H1 (cell line): ENCODE measurements around the gene CKAP5. TPM values are rescaled to one million over a fixed set of nuclear protein-coding genes. Genes with fewer than 3 reads are reported as not detected.

ENCODE experiments used
- BACH1 ChIP-seq: IDR thresholded peaks from 2 replicates; pipeline ENCODE4 v1.6.1; 2012; ENCODE audit warnings: low read length, improper control_type of control experiment
- GABPA ChIP-seq: IDR thresholded peaks from 2 replicates; pipeline ENCODE4 v1.6.1; 2011; ENCODE audit warnings: mild to moderate bottlenecking, low read length, moderate library complexity, borderline replicate concordance; ENCODE audit not compliant: insufficient read depth
- HDAC2 ChIP-seq, 2 experiments: fragments of 300-600 bp in 1 of 2; sonication (generic) in 1 of 2; IDR thresholded peaks; 2 replicates each; pipeline ENCODE4 v1.6.1; 2011 to 2012; ENCODE audit warnings: low read depth in 2 of 2, low read length in 2 of 2, mild to moderate bottlenecking in 2 of 2, moderate library complexity in 2 of 2, borderline replicate concordance in 1 of 2, inconsistent platforms in 1 of 2
- RNF2 ChIP-seq: fragments of 200-900, 300-1000 bp; sonication (generic); IDR thresholded peaks from 2 replicates; pipeline ENCODE4 v1.7.1; 2016; ENCODE audit warnings: borderline replicate concordance, low read depth, mild to moderate bottlenecking, antibody characterized with exemption, low read length; ENCODE audit not compliant: poor library complexity, severe bottlenecking; ENCODE audit errors: missing control alignments
- SRF ChIP-seq: IDR thresholded peaks from 2 replicates; pipeline ENCODE4 v1.6.1; 2011; ENCODE audit warnings: mild to moderate bottlenecking, low read depth, low read length, moderate library complexity
- TBP ChIP-seq: IDR thresholded peaks from 2 replicates; pipeline ENCODE4 v1.6.1; 2011; ENCODE audit warnings: low read depth, low read length, improper control_type of control experiment
- polyA plus RNA-seq, 7 experiments: library from polyadenylated mRNA; depleted of rRNA in 3 of 7; stranded (reverse) in 5 of 7; unstranded in 2 of 7; fragments of >200 nt in 5 of 7; fragments of 200-250 nt in 2 of 7; gene quantifications; 1 replicate in 5 of 7; 2 replicates in 1 of 7; 4 replicates in 1 of 7; pipeline versions ENCODE4 v1.2.1 to v1.2.3, GENCODE V29; 2011 to 2013; ENCODE audit warnings: missing spikeins in 2 of 7, mixed read lengths in 2 of 7
- total RNA-seq: library from RNA; stranded (reverse); fragmentation: NEBNext Ultra II Directional; extraction: Animal tissue kit (Norgen Biotek cat#: 25700); gene quantifications from 2 replicates; pipeline ENCODE4 v1.2.1, GENCODE V29; 2021
- TF ChIP-seq, protein P1 (sequence below): fragments of 300-600 bp; sonication (generic); IDR thresholded peaks from 2 replicates; pipeline ENCODE4 v1.7.1; 2012; ENCODE audit warnings: low read length, moderate library complexity, mild to moderate bottlenecking, inconsistent platforms; ENCODE audit not compliant: insufficient replicate concordance

Gene CKAP5
- total and polyA plus RNA-seq, 2 of the 8 experiments (the other 6 are each of a cell fraction or from before 2014, with no cell fraction given) = 64.8 to 185 TPM

DNA sequence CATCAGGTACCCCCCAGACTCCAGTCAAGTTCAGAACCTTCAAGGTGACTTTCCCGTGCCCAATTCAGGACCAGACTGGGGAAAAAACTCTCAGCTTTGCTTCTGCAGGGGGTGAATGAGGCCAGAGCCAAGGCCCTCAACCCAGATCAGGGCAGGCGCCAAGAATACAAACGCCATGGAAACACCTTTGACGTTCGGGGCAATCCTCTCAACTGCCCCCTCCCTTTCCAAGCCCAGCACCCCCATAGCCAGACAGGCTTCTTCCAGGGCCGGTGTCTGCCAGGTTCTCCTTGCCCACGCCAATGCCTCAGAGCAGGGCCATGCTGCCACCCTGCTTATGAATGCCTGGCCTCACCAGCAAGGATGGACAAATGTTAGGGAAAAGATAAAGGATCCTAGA lies 151.5 kb downstream of the CKAP5 start (continued):
- TF ChIP-seq, protein P1, sequence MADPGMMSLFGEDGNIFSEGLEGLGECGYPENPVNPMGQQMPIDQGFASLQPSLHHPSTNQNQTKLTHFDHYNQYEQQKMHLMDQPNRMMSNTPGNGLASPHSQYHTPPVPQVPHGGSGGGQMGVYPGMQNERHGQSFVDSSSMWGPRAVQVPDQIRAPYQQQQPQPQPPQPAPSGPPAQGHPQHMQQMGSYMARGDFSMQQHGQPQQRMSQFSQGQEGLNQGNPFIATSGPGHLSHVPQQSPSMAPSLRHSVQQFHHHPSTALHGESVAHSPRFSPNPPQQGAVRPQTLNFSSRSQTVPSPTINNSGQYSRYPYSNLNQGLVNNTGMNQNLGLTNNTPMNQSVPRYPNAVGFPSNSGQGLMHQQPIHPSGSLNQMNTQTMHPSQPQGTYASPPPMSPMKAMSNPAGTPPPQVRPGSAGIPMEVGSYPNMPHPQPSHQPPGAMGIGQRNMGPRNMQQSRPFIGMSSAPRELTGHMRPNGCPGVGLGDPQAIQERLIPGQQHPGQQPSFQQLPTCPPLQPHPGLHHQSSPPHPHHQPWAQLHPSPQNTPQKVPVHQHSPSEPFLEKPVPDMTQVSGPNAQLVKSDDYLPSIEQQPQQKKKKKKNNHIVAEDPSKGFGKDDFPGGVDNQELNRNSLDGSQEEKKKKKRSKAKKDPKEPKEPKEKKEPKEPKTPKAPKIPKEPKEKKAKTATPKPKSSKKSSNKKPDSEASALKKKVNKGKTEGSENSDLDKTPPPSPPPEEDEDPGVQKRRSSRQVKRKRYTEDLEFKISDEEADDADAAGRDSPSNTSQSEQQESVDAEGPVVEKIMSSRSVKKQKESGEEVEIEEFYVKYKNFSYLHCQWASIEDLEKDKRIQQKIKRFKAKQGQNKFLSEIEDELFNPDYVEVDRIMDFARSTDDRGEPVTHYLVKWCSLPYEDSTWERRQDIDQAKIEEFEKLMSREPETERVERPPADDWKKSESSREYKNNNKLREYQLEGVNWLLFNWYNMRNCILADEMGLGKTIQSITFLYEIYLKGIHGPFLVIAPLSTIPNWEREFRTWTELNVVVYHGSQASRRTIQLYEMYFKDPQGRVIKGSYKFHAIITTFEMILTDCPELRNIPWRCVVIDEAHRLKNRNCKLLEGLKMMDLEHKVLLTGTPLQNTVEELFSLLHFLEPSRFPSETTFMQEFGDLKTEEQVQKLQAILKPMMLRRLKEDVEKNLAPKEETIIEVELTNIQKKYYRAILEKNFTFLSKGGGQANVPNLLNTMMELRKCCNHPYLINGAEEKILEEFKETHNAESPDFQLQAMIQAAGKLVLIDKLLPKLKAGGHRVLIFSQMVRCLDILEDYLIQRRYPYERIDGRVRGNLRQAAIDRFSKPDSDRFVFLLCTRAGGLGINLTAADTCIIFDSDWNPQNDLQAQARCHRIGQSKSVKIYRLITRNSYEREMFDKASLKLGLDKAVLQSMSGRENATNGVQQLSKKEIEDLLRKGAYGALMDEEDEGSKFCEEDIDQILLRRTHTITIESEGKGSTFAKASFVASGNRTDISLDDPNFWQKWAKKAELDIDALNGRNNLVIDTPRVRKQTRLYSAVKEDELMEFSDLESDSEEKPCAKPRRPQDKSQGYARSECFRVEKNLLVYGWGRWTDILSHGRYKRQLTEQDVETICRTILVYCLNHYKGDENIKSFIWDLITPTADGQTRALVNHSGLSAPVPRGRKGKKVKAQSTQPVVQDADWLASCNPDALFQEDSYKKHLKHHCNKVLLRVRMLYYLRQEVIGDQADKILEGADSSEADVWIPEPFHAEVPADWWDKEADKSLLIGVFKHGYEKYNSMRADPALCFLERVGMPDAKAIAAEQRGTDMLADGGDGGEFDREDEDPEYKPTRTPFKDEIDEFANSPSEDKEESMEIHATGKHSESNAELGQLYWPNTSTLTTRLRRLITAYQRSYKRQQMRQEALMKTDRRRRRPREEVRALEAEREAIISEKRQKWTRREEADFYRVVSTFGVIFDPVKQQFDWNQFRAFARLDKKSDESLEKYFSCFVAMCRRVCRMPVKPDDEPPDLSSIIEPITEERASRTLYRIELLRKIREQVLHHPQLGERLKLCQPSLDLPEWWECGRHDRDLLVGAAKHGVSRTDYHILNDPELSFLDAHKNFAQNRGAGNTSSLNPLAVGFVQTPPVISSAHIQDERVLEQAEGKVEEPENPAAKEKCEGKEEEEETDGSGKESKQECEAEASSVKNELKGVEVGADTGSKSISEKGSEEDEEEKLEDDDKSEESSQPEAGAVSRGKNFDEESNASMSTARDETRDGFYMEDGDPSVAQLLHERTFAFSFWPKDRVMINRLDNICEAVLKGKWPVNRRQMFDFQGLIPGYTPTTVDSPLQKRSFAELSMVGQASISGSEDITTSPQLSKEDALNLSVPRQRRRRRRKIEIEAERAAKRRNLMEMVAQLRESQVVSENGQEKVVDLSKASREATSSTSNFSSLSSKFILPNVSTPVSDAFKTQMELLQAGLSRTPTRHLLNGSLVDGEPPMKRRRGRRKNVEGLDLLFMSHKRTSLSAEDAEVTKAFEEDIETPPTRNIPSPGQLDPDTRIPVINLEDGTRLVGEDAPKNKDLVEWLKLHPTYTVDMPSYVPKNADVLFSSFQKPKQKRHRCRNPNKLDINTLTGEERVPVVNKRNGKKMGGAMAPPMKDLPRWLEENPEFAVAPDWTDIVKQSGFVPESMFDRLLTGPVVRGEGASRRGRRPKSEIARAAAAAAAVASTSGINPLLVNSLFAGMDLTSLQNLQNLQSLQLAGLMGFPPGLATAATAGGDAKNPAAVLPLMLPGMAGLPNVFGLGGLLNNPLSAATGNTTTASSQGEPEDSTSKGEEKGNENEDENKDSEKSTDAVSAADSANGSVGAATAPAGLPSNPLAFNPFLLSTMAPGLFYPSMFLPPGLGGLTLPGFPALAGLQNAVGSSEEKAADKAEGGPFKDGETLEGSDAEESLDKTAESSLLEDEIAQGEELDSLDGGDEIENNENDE = no peak
- TF ChIP-seq HDAC2 (IDR thresholded peaks at IDR 0.05; ENCODE audit: borderline replicate concordance in 1 of 2, low read depth in 2 of 2, low read length in 2 of 2) (no peak), BACH1 (no peak), RNF2 (no peak), TBP (no peak), SRF (no peak), GABPA (no peak)
